GM19467 (cell line): ENCODE measurements around the gene SETBP1.
A peak's percentile ranks its signal among the peaks of the same experiment; 100 is the strongest.

Source experiments
- ATAC-seq: cut with Tn5 transposase; IDR thresholded peaks from one replicate; pipeline ENCODE4 v1.9.1; 2021; ENCODE audit warnings: mild to moderate bottlenecking, moderate library complexity; ENCODE audit not compliant: unreplicated experiment

Gene SETBP1

GRCh38 chr18:44680273-44681075 lies at the start of gene SETBP1:
TSS of gene SETBP1 (plus strand) at chr18:44680888. CDS start at chr18:44701347, 20,459 bp downstream.
- no peak for ATAC-seq

- no peak for ATAC-seq
Measured at GRCh38 chr18:44632469-44633145, 48.1 kb upstream of the SETBP1 start.

- ATAC-seq: no peak
Measured at GRCh38 chr18:44635546-44635945, 45.1 kb upstream of the SETBP1 start.

- ATAC-seq: peak; percentile 71
Measured at GRCh38 chr18:44636241-44636640, 44.4 kb upstream of the SETBP1 start.

- no peak for ATAC-seq
Measured at GRCh38 chr18:44637210-44638033, 43.3 kb upstream of the SETBP1 start.

- ATAC-seq: no peak
Measured at GRCh38 chr18:44638034-44638540, 42.6 kb upstream of the SETBP1 start.

GRCh38 chr18:44638811-44639210 lies 41.9 kb upstream of the SETBP1 start:
- ATAC-seq: no peak

- no peak for ATAC-seq
Measured at GRCh38 chr18:44643004-44643403, 37.7 kb upstream of the SETBP1 start.

- ATAC-seq: no peak
Measured at GRCh38 chr18:44651478-44651877, 29.2 kb upstream of the SETBP1 start.

GRCh38 chr18:44651918-44652572 lies 28.6 kb upstream of the SETBP1 start:
- ATAC-seq: no peak

GRCh38 chr18:44652722-44653121 lies 28.0 kb upstream of the SETBP1 start:
- no peak for ATAC-seq

- no peak for ATAC-seq
Measured at GRCh38 chr18:44654573-44654972, 26.1 kb upstream of the SETBP1 start.

GRCh38 chr18:44655435-44655834 lies 25.3 kb upstream of the SETBP1 start:
- ATAC-seq: no peak

- ATAC-seq: no peak
Measured at GRCh38 chr18:44659771-44660170, 20.9 kb upstream of the SETBP1 start.

- ATAC-seq: no peak
Measured at GRCh38 chr18:44668270-44668975, 12.3 kb upstream of the SETBP1 start.

- no peak for ATAC-seq
Measured at GRCh38 chr18:44671914-44672313, 8.8 kb upstream of the SETBP1 start.

- no peak for ATAC-seq
Measured at GRCh38 chr18:44672506-44672905, 8.2 kb upstream of the SETBP1 start.

- ATAC-seq: no peak
Measured at GRCh38 chr18:44673256-44673880, 7.3 kb upstream of the SETBP1 start.

- no peak for ATAC-seq
Measured at GRCh38 chr18:44677933-44678332, 2.8 kb upstream of the SETBP1 start.

GRCh38 chr18:44678725-44679055 lies 2.0 kb upstream of the SETBP1 start:
- no peak for ATAC-seq
